ENCODE measurements around the gene METTL6. TPM values are rescaled to one million over a fixed set of nuclear protein-coding genes. Genes with fewer than 3 reads are reported as not detected.
"Not testable (repeated sequence)": the region's sequence is repeated elsewhere in the genome, so short reads cannot be mapped to it uniquely, and the experiment has no call there.

Gene METTL6
- total RNA-seq, 1 donor from 2014 or later: 20.1 TPM

GRCh38 chr3:15399970-15400369 lies 27.4 kb downstream of the METTL6 start:
- Mint-ChIP-seq H3K36me3 (no peaks in the 10 kb centered on the region), H3K4me3 (no peak overlapping the region), H3K4me1 (ENCODE audit: unreplicated experiment) (no peaks in the 10 kb centered on the region), H3K27ac (no peak overlapping the region), H3K9me3 (no peaks in the 10 kb centered on the region), H3K27me3 (no peaks in the 10 kb centered on the region)
- no peak for TF ChIP-seq CTCF (conservative IDR thresholded peaks at IDR 0.05)
- DNase-seq (ENCODE audit: extremely low spot score, unreplicated experiment): no peak

- H3K27me3 Mint-ChIP-seq; H3K9me3 Mint-ChIP-seq; H3K27ac Mint-ChIP-seq; DNase-seq (ENCODE audit: extremely low spot score, unreplicated experiment); H3K36me3 Mint-ChIP-seq; H3K4me1 Mint-ChIP-seq (ENCODE audit: unreplicated experiment); H3K4me3 Mint-ChIP-seq: not testable (repeated sequence)
These were observed 28.6 kb downstream of the METTL6 start for GRCh38 chr3:15398731-15399133.

DNA sequence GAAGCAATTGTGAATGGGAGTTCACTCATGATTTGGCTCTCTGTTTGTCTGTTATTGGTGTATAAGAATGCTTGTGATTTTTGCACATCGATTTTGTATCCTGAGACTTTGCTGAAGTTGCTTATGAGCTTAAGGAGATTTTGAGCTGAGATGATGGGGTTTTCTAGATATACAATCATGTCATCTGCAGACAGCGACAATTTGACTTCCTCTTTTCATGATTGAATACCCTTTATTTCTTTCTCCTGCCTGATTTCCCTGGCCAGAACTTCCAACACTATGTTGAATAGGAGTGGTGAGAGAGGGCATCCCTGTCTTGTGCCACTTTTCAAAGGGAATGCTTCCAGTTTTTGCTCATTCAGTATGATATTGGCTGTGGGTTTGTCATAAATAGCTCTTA lies 34.1 kb downstream of the METTL6 start:
- H3K27ac Mint-ChIP-seq; DNase-seq (ENCODE audit: extremely low spot score, unreplicated experiment); H3K9me3 Mint-ChIP-seq; H3K4me1 Mint-ChIP-seq (ENCODE audit: unreplicated experiment); H3K36me3 Mint-ChIP-seq; H3K4me3 Mint-ChIP-seq; H3K27me3 Mint-ChIP-seq: not testable (repeated sequence)

DNA sequence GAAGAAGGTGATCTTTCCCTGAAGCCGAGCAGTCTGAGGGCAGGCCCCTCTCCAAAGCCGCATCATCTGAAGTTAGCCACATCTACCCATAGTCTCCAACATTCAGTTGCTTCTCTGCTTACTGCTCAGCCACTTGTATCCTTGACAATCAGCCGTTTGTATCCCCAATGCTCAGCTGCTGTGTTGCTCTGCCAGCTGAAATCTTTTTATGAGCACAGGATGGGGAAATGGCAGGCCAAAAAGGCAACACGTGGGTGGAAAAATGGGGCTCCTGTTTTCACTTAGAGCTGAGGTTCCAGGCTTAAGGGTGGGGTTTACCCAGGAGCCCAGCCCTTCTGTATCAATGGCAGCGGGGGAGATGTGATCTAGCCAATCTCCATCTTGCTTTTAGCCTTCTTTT lies 36.3 kb downstream of the METTL6 start:
- Mint-ChIP-seq H3K9me3 (no peaks in the 10 kb centered on the region), H3K27me3 (no peaks in the 10 kb centered on the region), H3K4me1 (ENCODE audit: unreplicated experiment) (no peaks in the 10 kb centered on the region), H3K4me3 (no peak overlapping the region), H3K36me3 (peaks cover 8% of the 10 kb centered on the region), H3K27ac (no peak overlapping the region)
- DNase-seq (ENCODE audit: extremely low spot score, unreplicated experiment): no peak
- no peak for TF ChIP-seq CTCF (conservative IDR thresholded peaks at IDR 0.05)

GRCh38 chr3:15390460-15390859 lies 36.9 kb downstream of the METTL6 start:
- no peak for TF ChIP-seq CTCF (conservative IDR thresholded peaks at IDR 0.05)
- Mint-ChIP-seq H3K36me3 (peaks cover 9% of the 10 kb centered on the region), H3K27ac (no peak overlapping the region), H3K9me3 (no peaks in the 10 kb centered on the region), H3K4me1 (ENCODE audit: unreplicated experiment) (no peaks in the 10 kb centered on the region), H3K4me3 (no peak overlapping the region), H3K27me3 (no peaks in the 10 kb centered on the region)
- no peak for DNase-seq (ENCODE audit: extremely low spot score, unreplicated experiment)

DNA sequence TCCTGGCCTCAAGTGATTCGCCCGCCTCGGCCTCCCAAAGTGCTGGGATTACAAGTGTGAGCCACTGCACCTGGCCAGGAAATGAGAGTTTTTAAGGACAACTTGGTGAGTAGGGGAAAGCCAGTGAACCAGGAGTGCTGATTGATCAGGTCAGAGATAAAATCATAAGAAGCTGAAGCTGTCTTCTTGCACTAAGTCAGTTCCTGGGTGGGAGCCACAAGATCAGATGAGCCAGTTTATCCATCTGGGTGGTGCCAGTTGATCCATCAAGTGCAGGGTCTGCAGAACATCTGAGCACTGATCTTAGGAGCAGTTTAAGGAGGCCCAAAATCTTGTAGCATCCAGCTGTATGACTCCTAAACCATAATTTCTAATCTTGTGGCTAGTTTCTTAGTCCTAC lies 39.0 kb downstream of the METTL6 start:
- H3K4me1 Mint-ChIP-seq (ENCODE audit: unreplicated experiment); H3K36me3 Mint-ChIP-seq; DNase-seq (ENCODE audit: extremely low spot score, unreplicated experiment); H3K27me3 Mint-ChIP-seq; H3K27ac Mint-ChIP-seq; H3K9me3 Mint-ChIP-seq; H3K4me3 Mint-ChIP-seq: not testable (repeated sequence)

GRCh38 chr3:15387735-15388134 lies 39.6 kb downstream of the METTL6 start:
- Mint-ChIP-seq H3K9me3 (no peaks in the 10 kb centered on the region), H3K27me3 (no peaks in the 10 kb centered on the region), H3K36me3 (peaks cover 9% of the 10 kb centered on the region), H3K4me3 (no peak overlapping the region), H3K27ac (no peak overlapping the region), H3K4me1 (ENCODE audit: unreplicated experiment) (no peaks in the 10 kb centered on the region)
- DNase-seq (ENCODE audit: extremely low spot score, unreplicated experiment): no peak
- TF ChIP-seq CTCF (conservative IDR thresholded peaks at IDR 0.05): no peak
